22Rv1 (cell line): ENCODE data around the gene CIRBP.

Source experiments
- ZFX ChIP-seq: fragments of 450-650 bp; IDR thresholded peaks from 2 replicates; pipeline ENCODE4 v1.6.1; 2017; ENCODE audit warnings: antibody characterized with exemption, borderline replicate concordance
- TF ChIP-seq, protein P1 (sequence below): fragments of 450-650 bp; IDR thresholded peaks from 2 replicates; pipeline ENCODE4 v1.5.1; 2017; ENCODE audit warnings: mild to moderate bottlenecking

DNA sequence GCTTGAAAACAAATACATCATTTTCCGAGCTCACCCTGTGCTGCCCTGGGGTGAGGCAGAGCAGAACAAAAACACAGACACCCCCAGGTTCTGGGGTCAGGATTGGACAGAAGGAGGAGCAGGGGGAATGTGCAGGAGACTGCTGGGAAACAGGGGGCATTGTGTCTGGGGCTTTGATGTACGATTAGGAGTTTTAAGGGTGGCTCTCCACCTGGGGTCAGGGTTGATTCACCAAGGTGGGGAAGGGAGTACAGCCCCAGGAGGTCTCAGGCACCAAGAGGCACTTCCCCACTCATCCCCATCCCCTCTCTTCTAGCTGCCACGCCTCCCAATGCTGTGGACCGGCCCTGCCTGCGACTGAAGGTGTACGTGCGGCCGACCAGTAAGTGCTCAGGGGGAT is 29.1 kb downstream of the CIRBP start:
- TF ChIP-seq, protein P1, sequence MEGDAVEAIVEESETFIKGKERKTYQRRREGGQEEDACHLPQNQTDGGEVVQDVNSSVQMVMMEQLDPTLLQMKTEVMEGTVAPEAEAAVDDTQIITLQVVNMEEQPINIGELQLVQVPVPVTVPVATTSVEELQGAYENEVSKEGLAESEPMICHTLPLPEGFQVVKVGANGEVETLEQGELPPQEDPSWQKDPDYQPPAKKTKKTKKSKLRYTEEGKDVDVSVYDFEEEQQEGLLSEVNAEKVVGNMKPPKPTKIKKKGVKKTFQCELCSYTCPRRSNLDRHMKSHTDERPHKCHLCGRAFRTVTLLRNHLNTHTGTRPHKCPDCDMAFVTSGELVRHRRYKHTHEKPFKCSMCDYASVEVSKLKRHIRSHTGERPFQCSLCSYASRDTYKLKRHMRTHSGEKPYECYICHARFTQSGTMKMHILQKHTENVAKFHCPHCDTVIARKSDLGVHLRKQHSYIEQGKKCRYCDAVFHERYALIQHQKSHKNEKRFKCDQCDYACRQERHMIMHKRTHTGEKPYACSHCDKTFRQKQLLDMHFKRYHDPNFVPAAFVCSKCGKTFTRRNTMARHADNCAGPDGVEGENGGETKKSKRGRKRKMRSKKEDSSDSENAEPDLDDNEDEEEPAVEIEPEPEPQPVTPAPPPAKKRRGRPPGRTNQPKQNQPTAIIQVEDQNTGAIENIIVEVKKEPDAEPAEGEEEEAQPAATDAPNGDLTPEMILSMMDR = no peak
- no peak for TF ChIP-seq ZFX
